Prostate gland (tissue), 2 donors: ENCODE data around the gene FIBP. TPM values are rescaled to one million over a fixed set of nuclear protein-coding genes. Genes with fewer than 3 reads are reported as not detected.

ENCODE experiments used
- DNase-seq: peaks from one replicate; pipeline ENCODE4 v3.0.0-alpha.2; 2019; ENCODE audit warnings: low spot score
- H3K27ac ChIP-seq, 2 donors: fragments of 200-600 bp; sonication (generic); 2 replicates each; pipeline ENCODE4 v1.5.1; 2017 to 2019
- H3K27me3 ChIP-seq: fragments of 200-600 bp; sonication (generic); replicated peaks from 2 replicates; pipeline ENCODE4 v1.5.1; 2019; ENCODE audit not compliant: insufficient read depth
- H3K36me3 ChIP-seq, 2 donors: fragments of 200-600 bp; sonication (generic); 1 replicate in 1 of 2; 2 replicates in 1 of 2; pipeline versions ENCODE4 v1.5.1 to v1.8.1; 2017 to 2019
- H3K4me1 ChIP-seq: fragments of 200-600 bp; sonication (generic); replicated peaks from 2 replicates; pipeline ENCODE4 v1.5.1; 2019
- H3K4me3 ChIP-seq, 2 donors: fragments of 200-600 bp; sonication (generic); 2 replicates each; pipeline ENCODE4 v1.5.1; 2017 to 2019
- H3K9me3 ChIP-seq: fragments of 200-600 bp; sonication (generic); 2 replicates; pipeline ENCODE4 v1.5.1; 2017
- POLR2A ChIP-seq: fragments of 450-650 bp; IDR thresholded peaks from one replicate; pipeline ENCODE4 v1.6.1; 2016; ENCODE audit warnings: antibody characterized with exemption, mild to moderate bottlenecking
- POLR2AphosphoS5 ChIP-seq: sonication (generic); formaldehyde crosslinking; IDR thresholded peaks from one replicate; pipeline ENCODE4 v1.6.1; 2017; ENCODE audit warnings: antibody characterized with exemption
- WGBS: methylation state at CpG from one replicate; pipeline ENCODE4 v1.1.5; 2018; 5-methylcytosine and 5-hydroxymethylcytosine counted together
- intact Hi-C: fragments of 100-400 bp; cut with DNase I; formaldehyde crosslinking; loops from one replicate; pipeline ENCODE4 v1.14.2; 2022
- total RNA-seq, 2 donors: library from RNA; depleted of rRNA; stranded (reverse); fragments of >200 nt; gene quantifications; one replicate each; pipeline ENCODE4 v1.1.0, GENCODE V29; 2016
- TF ChIP-seq, protein P1 (sequence below), 4 experiments: fragments of 200-600 bp in 2 of 4; fragments of 450-650 bp in 2 of 4; sonication (generic) in 2 of 4; IDR thresholded peaks; 1 replicate in 3 of 4; 2 replicates in 1 of 4; pipeline ENCODE4 v1.5.1; 2016 to 2019; ENCODE audit warnings: antibody characterized with exemption in 4 of 4, mild to moderate bottlenecking in 2 of 4, moderate library complexity in 2 of 4

FIBP gene
- total RNA-seq, 2 donors from 2014 or later = 87.7 to 151 TPM

DNA sequence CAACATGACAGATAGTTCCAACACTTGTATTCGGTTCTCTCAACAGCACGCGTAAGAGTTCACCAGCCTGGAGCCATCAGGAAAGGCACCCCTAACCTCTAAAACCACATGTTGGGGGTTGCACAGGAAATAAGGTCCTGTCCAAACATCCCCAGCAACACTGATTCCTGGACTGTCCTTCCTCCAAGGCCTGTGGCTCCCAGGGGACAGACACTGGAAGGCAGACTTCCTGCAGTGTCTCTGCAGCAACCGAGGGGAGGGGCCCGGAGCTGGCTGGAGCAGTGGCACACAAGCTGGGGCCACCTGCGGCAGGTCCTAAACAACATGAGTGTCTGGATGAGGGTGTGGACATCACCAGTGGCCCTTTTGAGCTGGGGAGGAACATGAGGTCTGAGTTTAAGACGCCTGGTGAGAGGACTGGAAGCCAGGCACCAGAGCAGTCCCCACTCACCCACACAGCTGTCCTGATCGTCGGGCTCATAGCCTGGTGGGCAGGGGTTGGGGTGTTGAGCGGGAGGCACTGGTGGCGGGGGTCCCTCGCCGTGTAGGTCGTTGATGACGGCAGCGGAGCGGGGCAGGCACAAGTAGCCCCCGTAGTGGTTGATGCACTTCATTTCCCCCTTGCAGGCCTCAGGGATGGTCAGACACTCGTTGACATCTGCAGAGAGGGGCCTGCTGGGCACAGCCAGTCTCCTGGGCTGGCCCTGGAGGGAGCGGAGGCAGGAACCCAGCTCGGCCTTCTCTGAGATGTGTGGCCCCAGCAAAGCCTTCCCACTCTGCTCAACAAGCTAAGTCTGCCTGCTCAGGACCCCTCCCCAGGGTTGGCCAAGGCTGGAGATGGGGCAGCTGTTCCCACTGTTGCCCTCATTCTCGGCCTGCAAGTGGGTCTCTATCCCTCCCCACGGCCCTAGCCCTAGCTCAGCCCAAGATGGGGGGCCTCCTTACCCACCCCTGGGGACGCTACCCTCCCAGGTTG, 17.3 kb downstream of the FIBP start:
- DNase-seq = no peak
- H3K27ac ChIP-seq = peak overlapping the region in 1 of 2 donors; percentile 87
- H3K4me3 ChIP-seq = peak overlapping the region in 1 of 2 donors; percentile 52
- WGBS = 73% methylated on average over 24 of the region's 24 CpGs
- no peaks in the 10 kb centered on the region for H3K9me3 ChIP-seq
- TF ChIP-seq POLR2AphosphoS5 = no peak
- TF ChIP-seq POLR2A = no peak
- TF ChIP-seq, protein P1, sequence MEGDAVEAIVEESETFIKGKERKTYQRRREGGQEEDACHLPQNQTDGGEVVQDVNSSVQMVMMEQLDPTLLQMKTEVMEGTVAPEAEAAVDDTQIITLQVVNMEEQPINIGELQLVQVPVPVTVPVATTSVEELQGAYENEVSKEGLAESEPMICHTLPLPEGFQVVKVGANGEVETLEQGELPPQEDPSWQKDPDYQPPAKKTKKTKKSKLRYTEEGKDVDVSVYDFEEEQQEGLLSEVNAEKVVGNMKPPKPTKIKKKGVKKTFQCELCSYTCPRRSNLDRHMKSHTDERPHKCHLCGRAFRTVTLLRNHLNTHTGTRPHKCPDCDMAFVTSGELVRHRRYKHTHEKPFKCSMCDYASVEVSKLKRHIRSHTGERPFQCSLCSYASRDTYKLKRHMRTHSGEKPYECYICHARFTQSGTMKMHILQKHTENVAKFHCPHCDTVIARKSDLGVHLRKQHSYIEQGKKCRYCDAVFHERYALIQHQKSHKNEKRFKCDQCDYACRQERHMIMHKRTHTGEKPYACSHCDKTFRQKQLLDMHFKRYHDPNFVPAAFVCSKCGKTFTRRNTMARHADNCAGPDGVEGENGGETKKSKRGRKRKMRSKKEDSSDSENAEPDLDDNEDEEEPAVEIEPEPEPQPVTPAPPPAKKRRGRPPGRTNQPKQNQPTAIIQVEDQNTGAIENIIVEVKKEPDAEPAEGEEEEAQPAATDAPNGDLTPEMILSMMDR (IDR thresholded peaks at IDR 0.05) = no peak
- no peaks in the 10 kb centered on the region for H3K27me3 ChIP-seq
- intact Hi-C loops = no loop called here
- peaks cover 3% of the 10 kb centered on the region for H3K4me1 ChIP-seq
- no peaks in the 10 kb centered on the region for H3K36me3 ChIP-seq

DNA sequence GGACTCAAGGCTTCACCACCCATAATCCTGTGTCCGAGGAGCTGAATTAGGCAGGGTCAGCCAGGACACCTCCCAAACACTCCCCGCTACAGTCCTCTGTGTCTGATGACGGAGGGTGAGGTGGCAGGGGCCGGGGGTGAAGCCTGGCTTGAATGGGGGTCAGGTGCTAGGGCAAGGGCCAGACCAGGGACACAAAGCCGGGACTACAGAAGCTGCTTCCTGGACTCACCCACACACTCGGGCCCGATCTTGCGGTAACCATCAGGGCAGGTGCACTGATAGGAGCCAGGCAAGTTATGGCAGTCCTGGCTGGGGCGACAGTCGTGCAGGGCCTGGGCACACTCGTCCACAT, 18.0 kb downstream of the FIBP start:
- H3K4me1 ChIP-seq = peaks cover 3% of the 10 kb centered on the region
- H3K4me3 ChIP-seq = no peak overlapping the region
- no peak overlapping the region for H3K27ac ChIP-seq
- H3K27me3 ChIP-seq = no peaks in the 10 kb centered on the region
- DNase-seq = no peak
- TF ChIP-seq POLR2AphosphoS5 (no peak), POLR2A (no peak)
- TF ChIP-seq, protein P1 (IDR thresholded peaks at IDR 0.05) = no peak
- 83% methylated on average over 11 of the region's 11 CpGs for WGBS
- H3K36me3 ChIP-seq = peaks cover 0 to 2% of the 10 kb centered on the region in 2 donors
- intact Hi-C loops = no loop called here
- no peaks in the 10 kb centered on the region for H3K9me3 ChIP-seq

DNA sequence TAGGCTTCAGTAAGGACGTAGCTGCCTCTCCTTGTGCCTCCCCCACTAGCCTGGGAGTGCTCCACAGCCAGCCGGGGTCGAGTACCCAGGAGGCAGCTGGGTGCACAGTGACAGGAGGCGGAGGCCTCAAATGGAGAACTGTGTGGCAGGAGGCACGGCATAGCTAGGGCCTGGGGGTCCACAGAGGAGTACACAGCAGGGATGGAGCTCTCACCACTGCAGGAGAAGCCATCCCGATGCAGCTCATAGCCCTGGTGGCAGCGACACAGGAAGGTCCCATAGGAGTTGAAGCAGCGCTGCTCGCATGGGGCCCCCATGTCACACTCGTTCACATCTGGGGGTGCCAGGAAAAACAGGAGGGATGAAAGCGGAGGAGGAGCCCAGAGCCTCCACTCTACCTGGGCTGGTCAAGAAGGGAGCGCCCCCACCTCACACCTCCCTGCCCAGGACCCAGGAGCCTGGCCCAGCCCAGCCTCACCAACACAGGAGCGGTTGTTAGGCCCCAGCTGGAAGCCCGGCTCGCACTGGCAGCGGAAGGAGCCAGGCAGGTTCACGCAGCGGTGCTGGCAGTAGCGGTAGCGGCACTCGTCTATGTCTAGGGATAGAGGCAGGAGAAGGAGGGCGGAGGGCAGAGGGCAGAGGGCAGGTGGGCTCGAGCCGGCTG, 18.5 kb downstream of the FIBP start:
- intact Hi-C loops = no loop called here
- no peak for DNase-seq
- peaks cover 3% of the 10 kb centered on the region for H3K4me1 ChIP-seq
- TF ChIP-seq POLR2AphosphoS5 (no peak), POLR2A (no peak)
- TF ChIP-seq, protein P1 (IDR thresholded peaks at IDR 0.05) = no peak
- 85% methylated on average over 24 of the region's 24 CpGs for WGBS
- H3K27ac ChIP-seq = no peak overlapping the region
- H3K27me3 ChIP-seq = no peaks in the 10 kb centered on the region
- peaks cover under 1 to 5% of the 10 kb centered on the region in 2 donors for H3K36me3 ChIP-seq
- H3K9me3 ChIP-seq = no peaks in the 10 kb centered on the region
- no peak overlapping the region for H3K4me3 ChIP-seq

DNA sequence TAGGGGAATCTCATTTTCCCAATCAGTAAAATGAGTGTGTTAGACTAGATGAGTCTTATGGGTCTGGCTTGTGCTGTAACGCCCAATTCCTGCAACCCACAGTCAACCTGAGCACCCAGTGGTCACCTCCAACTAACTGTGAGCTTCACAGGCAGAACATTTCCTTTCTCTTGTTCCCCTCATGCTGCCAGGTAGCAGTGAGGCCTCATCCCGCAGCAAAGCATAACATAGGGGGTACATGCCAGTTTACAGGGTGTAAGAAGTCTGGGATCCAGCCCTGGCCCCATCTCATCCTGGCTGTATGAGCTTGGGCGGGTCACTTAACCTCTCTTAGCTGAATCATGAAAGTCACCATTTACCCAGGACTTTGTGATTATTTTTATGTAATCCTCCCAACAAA, 19.4 kb downstream of the FIBP start:
- no peak for DNase-seq
- Histone ChIP-seq H3K36me3 (peaks cover 9 to 10% of the 10 kb centered on the region in 2 donors), H3K9me3 (no peaks in the 10 kb centered on the region), H3K4me3 (no peak overlapping the region), H3K27ac (no peak overlapping the region), H3K27me3 (no peaks in the 10 kb centered on the region), H3K4me1 (peaks cover 3% of the 10 kb centered on the region)
- intact Hi-C loops = no loop called here
- 78% methylated on average over 3 of the region's 3 CpGs for WGBS
- TF ChIP-seq, protein P1 (IDR thresholded peaks at IDR 0.05) = no peak
- TF ChIP-seq POLR2AphosphoS5 = no peak
- TF ChIP-seq POLR2A = no peak
